ENCODE results near the gene ZRANB2. TPM values are rescaled to one million over a fixed set of nuclear protein-coding genes. Genes with fewer than 3 reads are reported as not detected.

ZRANB2 gene
- total RNA-seq, 2 experiments from 2014 or later, result 123 to 129 TPM

- Mint-ChIP-seq H3K27ac (no peak overlapping the region), H3K4me3 (no peak overlapping the region), H3K27me3 (peaks cover 51% of the 10 kb centered on the region), H3K36me3 (no peaks in the 10 kb centered on the region), H3K4me1 (peaks cover 17% of the 10 kb centered on the region), H3K9me3 (no peaks in the 10 kb centered on the region)
- ATAC-seq (ENCODE audit: low read depth) (peak; percentile 43), DNase-seq (no peak)
- POLR2A ChIA-PET, result no interaction called here
These were observed 30.8 kb downstream of the ZRANB2 start for GRCh38 chr1:71049951-71050598.

GRCh38 chr1:71047635-71048607 lies 32.9 kb downstream of the ZRANB2 start, which contains the start of gene PTGER3:
PTGER3 (minus strand) TSS chr1:71047816; CDS start chr1:71047577, 239 bp downstream.
- H3K27me3 Mint-ChIP-seq, result peaks cover 63% of the 10 kb centered on the region
- no peaks in the 10 kb centered on the region for H3K9me3 Mint-ChIP-seq
- peak; percentile 73 for ATAC-seq (ENCODE audit: low read depth)
- H3K4me3 Mint-ChIP-seq, result peak within 1 kb of the TSS; percentile 78
- H3K27ac Mint-ChIP-seq, result no peak within 1 kb of the TSS
- peaks cover 17% of the 10 kb centered on the region for H3K4me1 Mint-ChIP-seq
- POLR2A ChIA-PET, result no interaction called here
- H3K36me3 Mint-ChIP-seq, result no peaks in the 10 kb centered on the region
- peak; percentile 74 for DNase-seq

GRCh38 chr1:71046891-71047634 lies 33.8 kb downstream of the ZRANB2 start:
- DNase-seq (peak; percentile 54), ATAC-seq (ENCODE audit: low read depth) (peak; percentile 37)
- POLR2A ChIA-PET, result no interaction called here
- peak overlapping the region; percentile 78 for H3K4me3 Mint-ChIP-seq
- peaks cover 17% of the 10 kb centered on the region for H3K4me1 Mint-ChIP-seq
- H3K27ac Mint-ChIP-seq, result no peak overlapping the region
- H3K9me3 Mint-ChIP-seq, result no peaks in the 10 kb centered on the region
- H3K27me3 Mint-ChIP-seq, result peaks cover 72% of the 10 kb centered on the region
- H3K36me3 Mint-ChIP-seq, result no peaks in the 10 kb centered on the region

GRCh38 chr1:71045463-71046028 lies 35.3 kb downstream of the ZRANB2 start:
- no peak for DNase-seq
- Mint-ChIP-seq H3K4me1 (peaks cover 17% of the 10 kb centered on the region), H3K36me3 (no peaks in the 10 kb centered on the region)

GRCh38 chr1:71044833-71045232 lies 36.0 kb downstream of the ZRANB2 start:
- H3K27ac Mint-ChIP-seq, result no peak overlapping the region
- POLR2A ChIA-PET, result no interaction called here
- no peaks in the 10 kb centered on the region for H3K36me3 Mint-ChIP-seq
- peaks cover 75% of the 10 kb centered on the region for H3K27me3 Mint-ChIP-seq
- no peaks in the 10 kb centered on the region for H3K9me3 Mint-ChIP-seq
- no peak overlapping the region for H3K4me3 Mint-ChIP-seq
- DNase-seq (no peak), ATAC-seq (ENCODE audit: low read depth) (no peak)
- peaks cover 16% of the 10 kb centered on the region for H3K4me1 Mint-ChIP-seq

More at GRCh38 chr1:71045463-71046028, 35.3 kb downstream of the ZRANB2 start:
- Mint-ChIP-seq H3K27me3 (peaks cover 69% of the 10 kb centered on the region), H3K27ac (no peak overlapping the region), H3K9me3 (no peaks in the 10 kb centered on the region), H3K4me3 (peak overlapping the region; percentile 38)
- no peak for ATAC-seq (ENCODE audit: low read depth)
- POLR2A ChIA-PET, result no interaction called here

GRCh38 chr1:71043065-71043464 lies 37.8 kb downstream of the ZRANB2 start:
- POLR2A ChIA-PET, result no interaction called here
- DNase-seq (no peak), ATAC-seq (ENCODE audit: low read depth) (no peak)
- peaks cover 70% of the 10 kb centered on the region for H3K27me3 Mint-ChIP-seq
- no peak overlapping the region for H3K27ac Mint-ChIP-seq
- H3K4me1 Mint-ChIP-seq, result peaks cover 11% of the 10 kb centered on the region
- no peak overlapping the region for H3K4me3 Mint-ChIP-seq
- H3K9me3 Mint-ChIP-seq, result no peaks in the 10 kb centered on the region
- H3K36me3 Mint-ChIP-seq, result no peaks in the 10 kb centered on the region

- Mint-ChIP-seq H3K4me3 (no peak overlapping the region), H3K27me3 (peaks cover 60% of the 10 kb centered on the region), H3K4me1 (peaks cover 5% of the 10 kb centered on the region), H3K27ac (no peak overlapping the region), H3K36me3 (no peaks in the 10 kb centered on the region), H3K9me3 (no peaks in the 10 kb centered on the region)
- DNase-seq, result no peak
- no peak for ATAC-seq (ENCODE audit: low read depth)
- POLR2A ChIA-PET, result no interaction called here
These were observed 39.0 kb downstream of the ZRANB2 start for GRCh38 chr1:71041806-71042205.

- no peak for ATAC-seq (ENCODE audit: low read depth)
- POLR2A ChIA-PET, result no interaction called here
- Mint-ChIP-seq H3K4me1 (peaks cover 2% of the 10 kb centered on the region), H3K36me3 (no peaks in the 10 kb centered on the region), H3K27ac (no peak overlapping the region), H3K27me3 (peaks cover 50% of the 10 kb centered on the region), H3K9me3 (no peaks in the 10 kb centered on the region), H3K4me3 (no peak overlapping the region)
- DNase-seq, result no peak
These were observed 41.1 kb downstream of the ZRANB2 start for GRCh38 chr1:71039661-71040262.

GRCh38 chr1:71038942-71039341 lies 41.9 kb downstream of the ZRANB2 start:
- H3K9me3 Mint-ChIP-seq, result no peaks in the 10 kb centered on the region
- DNase-seq (no peak), ATAC-seq (ENCODE audit: low read depth) (no peak)
- H3K27ac Mint-ChIP-seq, result no peak overlapping the region
- H3K27me3 Mint-ChIP-seq, result peaks cover 47% of the 10 kb centered on the region
- peaks cover 2% of the 10 kb centered on the region for H3K4me1 Mint-ChIP-seq
- POLR2A ChIA-PET, result no interaction called here
- no peaks in the 10 kb centered on the region for H3K36me3 Mint-ChIP-seq
- no peak overlapping the region for H3K4me3 Mint-ChIP-seq

GRCh38 chr1:71037829-71038620 lies 42.8 kb downstream of the ZRANB2 start:
- Mint-ChIP-seq H3K4me3 (no peak overlapping the region), H3K27ac (no peak overlapping the region), H3K4me1 (peaks cover 2% of the 10 kb centered on the region), H3K9me3 (no peaks in the 10 kb centered on the region), H3K27me3 (peaks cover 43% of the 10 kb centered on the region), H3K36me3 (no peaks in the 10 kb centered on the region)
- DNase-seq (no peak), ATAC-seq (ENCODE audit: low read depth) (no peak)
- POLR2A ChIA-PET, result no interaction called here

GRCh38 chr1:71037066-71037465 lies 43.8 kb downstream of the ZRANB2 start:
- no peaks in the 10 kb centered on the region for H3K9me3 Mint-ChIP-seq
- peaks cover 2% of the 10 kb centered on the region for H3K4me1 Mint-ChIP-seq
- POLR2A ChIA-PET, result no interaction called here
- no peaks in the 10 kb centered on the region for H3K36me3 Mint-ChIP-seq
- H3K27me3 Mint-ChIP-seq, result peaks cover 36% of the 10 kb centered on the region
- DNase-seq, result no peak
- no peak overlapping the region for H3K27ac Mint-ChIP-seq
- H3K4me3 Mint-ChIP-seq, result no peak overlapping the region
- no peak for ATAC-seq (ENCODE audit: low read depth)

GRCh38 chr1:71033136-71033535 lies 47.7 kb downstream of the ZRANB2 start:
- no peak for DNase-seq
- no peak overlapping the region for H3K27ac Mint-ChIP-seq
- POLR2A ChIA-PET, result no interaction called here
- ATAC-seq (ENCODE audit: low read depth), result no peak
- peaks cover 2% of the 10 kb centered on the region for H3K4me1 Mint-ChIP-seq
- H3K9me3 Mint-ChIP-seq, result no peaks in the 10 kb centered on the region
- H3K36me3 Mint-ChIP-seq, result no peaks in the 10 kb centered on the region
- no peak overlapping the region for H3K4me3 Mint-ChIP-seq
- peaks cover 20% of the 10 kb centered on the region for H3K27me3 Mint-ChIP-seq

All from activated naive CD8-positive, alpha-beta T cell treated with anti-CD3 and anti-CD28 coated beads, Interleukin-2, amount 10 ng/mL, durations not matched to agents 7 days and 5 days (primary cell).